CD4-positive, alpha-beta T cell (primary cell): ENCODE results near the gene CXCL14. TPM values are rescaled to one million over a fixed set of nuclear protein-coding genes. Genes with fewer than 3 reads are reported as not detected.
A peak's percentile ranks its signal among the peaks of the same experiment; 100 is the strongest.

Experiments
- ATAC-seq: fragments of 200-7000 bp; cut with Tn5 transposase; one replicate; pipeline ENCODE4 v1.10.0; 2022; ENCODE audit warnings: mild to moderate bottlenecking; ENCODE audit not compliant: poor library complexity
- CTCF ChIA-PET: fragments of 350-600 bp; sonication (Branson Sonifier 250); formaldehyde crosslinking; loops from one replicate; lab custom pipeline; 2021; ENCODE audit warnings: antibody characterized with exemption, inconsistent platforms; lab: Charles Lee
- POLR2A ChIA-PET: fragments of 350-600 bp; sonication (Branson Sonifier 250); formaldehyde crosslinking; loops from one replicate; lab custom pipeline; 2021; ENCODE audit warnings: antibody characterized with exemption, inconsistent platforms; lab: Charles Lee
- DNase-seq, 14 experiments: peaks; one replicate each; pipeline ENCODE4 v3.0.0-alpha.2; 2013 to 2020; ENCODE audit warnings: mixed read lengths in 2 of 14
- H3K27ac ChIP-seq, 2 donors: one replicate each; pipeline versions ENCODE4 v1.5.1 to v1.7.0; 2013; ENCODE audit warnings: low read length in 2 of 2, low read depth in 1 of 2, mild to moderate bottlenecking in 1 of 2
- H3K27me3 ChIP-seq, 2 experiments: 1 replicate in 1 of 2; 2 replicates in 1 of 2; pipeline versions ENCODE4 v1.6.1 to v1.7.0; 2013; ENCODE audit warnings: low read length in 2 of 2, control low read depth in 1 of 2, mild to moderate bottlenecking in 1 of 2, moderate library complexity in 1 of 2; ENCODE audit not compliant: insufficient read depth in 2 of 2, control insufficient read depth in 1 of 2
- H3K36me3 ChIP-seq: one replicate; pipeline ENCODE4 v1.6.1; 2013; ENCODE audit warnings: low read length, control low read depth; ENCODE audit not compliant: insufficient read depth
- H3K4me1 ChIP-seq: one replicate; pipeline ENCODE4 v1.6.1; 2013; ENCODE audit warnings: low read length, control low read depth; ENCODE audit not compliant: insufficient read depth
- H3K4me3 ChIP-seq: one replicate; pipeline ENCODE4 v1.5.1; 2013; ENCODE audit warnings: mild to moderate bottlenecking, low read length, moderate library complexity
- H3K9me3 ChIP-seq, 2 experiments: 1 replicate in 1 of 2; 2 replicates in 1 of 2; pipeline versions ENCODE4 v1.6.1 to v1.7.0; 2013; ENCODE audit warnings: low read length in 2 of 2, mild to moderate bottlenecking in 2 of 2, control low read depth in 1 of 2, moderate library complexity in 1 of 2; ENCODE audit not compliant: control insufficient read depth in 1 of 2, insufficient read depth in 1 of 2
- H3K27ac Mint-ChIP-seq: one replicate; pipeline ENCODE4 v1.8.0; 2020; ENCODE audit warnings: mixed read lengths
- H3K27me3 Mint-ChIP-seq: one replicate; pipeline ENCODE4 v1.8.0; 2021; ENCODE audit warnings: mixed read lengths
- H3K36me3 Mint-ChIP-seq: one replicate; pipeline ENCODE4 v1.8.0; 2021; ENCODE audit warnings: low read depth, mixed read lengths
- H3K4me1 Mint-ChIP-seq: one replicate; pipeline ENCODE4 v1.8.0; 2021; ENCODE audit warnings: low read depth, mixed read lengths
- H3K4me3 Mint-ChIP-seq: one replicate; pipeline ENCODE4 v1.8.0; 2020; ENCODE audit warnings: mild to moderate bottlenecking, mixed read lengths
- H3K9me3 Mint-ChIP-seq: one replicate; pipeline ENCODE4 v1.8.0; 2020; ENCODE audit warnings: mixed read lengths
- intact Hi-C, 2 experiments: fragments of 100-400 bp; cut with DNase I in 1 of 2; cut with micrococcal nuclease in 1 of 2; formaldehyde crosslinking; loops; one replicate each; pipeline versions ENCODE4 v1.15.1 to v1.9.0; 2023 to 2025; cut with DNase I, micrococcal nuclease
- total RNA-seq, 174 experiments: library from RNA in 2 of 174; stranded (reverse) in 2 of 174; gene quantifications; one replicate each; pipeline ENCODE4 v1.2.3 and lab custom pipeline; 2021 to 2026
- TF ChIP-seq, protein P1 (sequence below): fragments of 200-600 bp; IDR thresholded peaks from one replicate; pipeline ENCODE4 v1.8.0; 2022; ENCODE audit warnings: antibody characterized with exemption, mild to moderate bottlenecking

Gene CXCL14
- total RNA-seq, 2 experiments from 2014 or later, result not detected

DNA sequence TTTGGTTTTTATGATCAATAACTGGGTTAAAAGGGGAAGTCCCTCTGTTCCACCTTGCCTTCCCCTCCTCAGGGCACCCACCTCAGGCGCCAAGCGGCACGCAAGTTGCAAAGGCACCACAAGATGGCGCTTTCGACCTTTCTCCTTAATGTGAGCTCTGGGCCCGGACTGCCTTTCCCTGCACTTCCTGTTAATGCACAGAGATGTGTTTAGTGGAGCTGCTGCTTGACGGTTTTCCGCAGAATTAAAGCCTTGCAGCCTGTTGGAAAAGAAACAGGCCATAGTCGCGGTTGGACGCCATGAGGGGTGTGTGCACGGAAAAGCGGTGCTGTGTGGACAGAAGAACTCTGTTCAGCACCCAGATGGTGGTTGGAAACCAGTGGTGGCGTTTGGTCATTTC is 17.9 kb downstream of the CXCL14 start:
- H3K4me1 Mint-ChIP-seq, result peaks cover 6% of the 10 kb centered on the region
- H3K9me3 Mint-ChIP-seq, result no peaks in the 10 kb centered on the region
- peaks cover 7% of the 10 kb centered on the region for H3K4me1 ChIP-seq
- intact Hi-C loops, result no loop called here
- peak; percentile 68 for ATAC-seq
- H3K27me3 ChIP-seq, result peaks cover 10 to 15% of the 10 kb centered on the region in 2 experiments
- TF ChIP-seq, protein P1, sequence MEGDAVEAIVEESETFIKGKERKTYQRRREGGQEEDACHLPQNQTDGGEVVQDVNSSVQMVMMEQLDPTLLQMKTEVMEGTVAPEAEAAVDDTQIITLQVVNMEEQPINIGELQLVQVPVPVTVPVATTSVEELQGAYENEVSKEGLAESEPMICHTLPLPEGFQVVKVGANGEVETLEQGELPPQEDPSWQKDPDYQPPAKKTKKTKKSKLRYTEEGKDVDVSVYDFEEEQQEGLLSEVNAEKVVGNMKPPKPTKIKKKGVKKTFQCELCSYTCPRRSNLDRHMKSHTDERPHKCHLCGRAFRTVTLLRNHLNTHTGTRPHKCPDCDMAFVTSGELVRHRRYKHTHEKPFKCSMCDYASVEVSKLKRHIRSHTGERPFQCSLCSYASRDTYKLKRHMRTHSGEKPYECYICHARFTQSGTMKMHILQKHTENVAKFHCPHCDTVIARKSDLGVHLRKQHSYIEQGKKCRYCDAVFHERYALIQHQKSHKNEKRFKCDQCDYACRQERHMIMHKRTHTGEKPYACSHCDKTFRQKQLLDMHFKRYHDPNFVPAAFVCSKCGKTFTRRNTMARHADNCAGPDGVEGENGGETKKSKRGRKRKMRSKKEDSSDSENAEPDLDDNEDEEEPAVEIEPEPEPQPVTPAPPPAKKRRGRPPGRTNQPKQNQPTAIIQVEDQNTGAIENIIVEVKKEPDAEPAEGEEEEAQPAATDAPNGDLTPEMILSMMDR, result peak; percentile 49
- H3K9me3 ChIP-seq, result no peaks in the 10 kb centered on the region
- H3K27ac ChIP-seq, result no peak overlapping the region
- H3K36me3 Mint-ChIP-seq, result no peaks in the 10 kb centered on the region
- ChIA-PET POLR2A (no interaction called here), CTCF (interaction anchor here (0.8 kb wide), 1 partner anchor 12 kb away, joined by 3 read pairs; no protein-coding TSS in a partner anchor)
- no peak overlapping the region for H3K4me3 ChIP-seq
- no peaks in the 10 kb centered on the region for H3K36me3 ChIP-seq
- no peak overlapping the region for H3K27ac Mint-ChIP-seq
- peak; percentile 12 to 76 (median 40) for DNase-seq
- peaks cover 52% of the 10 kb centered on the region for H3K27me3 Mint-ChIP-seq
- H3K4me3 Mint-ChIP-seq, result no peak overlapping the region

DNA sequence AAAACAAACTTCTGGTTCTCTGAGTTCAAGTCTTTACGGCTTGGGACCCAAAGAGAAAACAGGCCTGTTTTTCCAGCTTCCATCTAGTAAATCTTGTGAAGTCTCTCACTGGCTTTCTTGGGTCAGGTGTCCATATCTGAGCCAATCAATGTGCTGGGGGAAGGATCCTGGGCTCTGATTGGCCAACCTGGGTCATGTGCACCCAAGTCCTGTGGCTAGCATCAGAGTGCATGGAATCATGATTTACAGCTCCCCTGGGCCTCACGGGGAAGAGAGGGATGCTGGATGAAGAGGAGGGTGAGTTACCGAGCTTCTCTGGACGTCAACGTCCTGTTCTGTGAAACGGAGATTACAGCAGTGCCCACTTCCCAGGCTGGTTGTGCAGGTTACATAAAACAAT is 19.4 kb downstream of the CXCL14 start:
- Mint-ChIP-seq H3K9me3 (no peaks in the 10 kb centered on the region), H3K4me1 (peaks cover 6% of the 10 kb centered on the region), H3K36me3 (no peaks in the 10 kb centered on the region), H3K4me3 (no peak overlapping the region), H3K27me3 (peaks cover 60% of the 10 kb centered on the region), H3K27ac (no peak overlapping the region)
- Histone ChIP-seq H3K9me3 (no peaks in the 10 kb centered on the region), H3K27me3 (peaks cover 12 to 25% of the 10 kb centered on the region in 2 experiments), H3K36me3 (no peaks in the 10 kb centered on the region), H3K27ac (no peak overlapping the region), H3K4me3 (no peak overlapping the region), H3K4me1 (peaks cover 5% of the 10 kb centered on the region)
- DNase-seq (no peak), ATAC-seq (no peak)
- POLR2A ChIA-PET, result no interaction called here
- intact Hi-C loops, result no loop called here
- CTCF ChIA-PET, result no interaction called here
- TF ChIP-seq, protein P1, result no peak

DNA sequence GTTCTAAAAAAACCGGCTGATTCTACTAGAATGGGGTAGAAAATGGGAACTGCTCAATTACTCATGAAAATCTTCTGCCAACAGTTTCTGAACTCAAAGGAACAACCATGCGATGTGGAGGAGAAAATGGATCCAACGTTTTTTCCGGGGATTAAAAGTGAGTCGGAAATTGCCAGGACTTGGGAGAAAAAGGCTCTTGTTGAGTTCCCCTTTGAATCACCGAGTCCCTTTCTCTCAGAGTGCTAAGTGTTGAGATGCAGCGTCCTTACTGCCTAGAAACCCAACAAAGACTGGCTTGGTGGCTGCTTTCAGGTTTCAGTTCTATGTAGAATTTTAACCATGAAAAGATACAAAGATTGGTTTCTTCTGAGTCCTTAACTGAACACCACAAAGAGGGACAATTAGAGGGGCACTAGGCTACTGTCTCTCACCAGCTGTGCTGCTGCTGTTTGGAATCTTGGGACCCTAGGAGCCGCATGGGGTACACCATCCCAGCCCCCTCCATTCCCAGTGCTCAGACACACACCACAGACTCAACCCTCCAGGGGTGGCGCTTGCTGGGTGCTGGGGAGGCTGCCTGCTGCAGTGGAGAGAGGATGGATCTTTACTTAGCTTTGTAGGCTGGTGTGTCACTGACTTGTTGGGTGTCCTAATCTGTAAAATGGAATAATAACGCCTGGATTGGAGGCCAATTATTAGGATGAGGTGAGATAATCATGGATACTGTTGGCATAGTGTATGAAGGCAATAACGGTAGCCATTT is 21.5 kb downstream of the CXCL14 start:
- TF ChIP-seq, protein P1, result no peak
- Mint-ChIP-seq H3K27ac (no peak overlapping the region), H3K9me3 (no peaks in the 10 kb centered on the region), H3K4me1 (peaks cover 6% of the 10 kb centered on the region), H3K27me3 (peaks cover 72% of the 10 kb centered on the region), H3K4me3 (no peak overlapping the region), H3K36me3 (no peaks in the 10 kb centered on the region)
- intact Hi-C loops, result no loop called here
- no peak overlapping the region for H3K27ac ChIP-seq
- DNase-seq (no peak), ATAC-seq (no peak)
- peaks cover 12 to 32% of the 10 kb centered on the region in 2 experiments for H3K27me3 ChIP-seq
- H3K4me1 ChIP-seq, result peaks cover 5% of the 10 kb centered on the region
- POLR2A ChIA-PET, result no interaction called here
- no peaks in the 10 kb centered on the region for H3K9me3 ChIP-seq
- H3K36me3 ChIP-seq, result no peaks in the 10 kb centered on the region
- CTCF ChIA-PET, result no interaction called here
- H3K4me3 ChIP-seq, result no peak overlapping the region
